ENCODE measurements around the gene SLC38A8.

Gene SLC38A8

GRCh38 chr16:84080378-84080777, 37.8 kb upstream of the SLC38A8 start:
- no peak overlapping the region for H3K27ac ChIP-seq
- no peak for TF ChIP-seq ZFX (IDR thresholded peaks at IDR 0.05)
- TF ChIP-seq CTCF (conservative IDR thresholded peaks at IDR 0.05), result no peak

GRCh38 chr16:84079664-84080063, 37.1 kb upstream of the SLC38A8 start:
- no peak for TF ChIP-seq CTCF (conservative IDR thresholded peaks at IDR 0.05)
- TF ChIP-seq ZFX (IDR thresholded peaks at IDR 0.05), result no peak
- no peak overlapping the region for H3K27ac ChIP-seq

GRCh38 chr16:84075376-84075775, 32.8 kb upstream of the SLC38A8 start:
- H3K27ac ChIP-seq, result no peak overlapping the region
- TF ChIP-seq CTCF (conservative IDR thresholded peaks at IDR 0.05) (no peak), ZFX (IDR thresholded peaks at IDR 0.05) (no peak)

- TF ChIP-seq ZFX (IDR thresholded peaks at IDR 0.05) (no peak), CTCF (conservative IDR thresholded peaks at IDR 0.05) (no peak)
These were observed 32.1 kb upstream of the SLC38A8 start for GRCh38 chr16:84074721-84075120.

GRCh38 chr16:84072014-84072413, 29.4 kb upstream of the SLC38A8 start:
- TF ChIP-seq CTCF (conservative IDR thresholded peaks at IDR 0.05) (no peak), ZFX (IDR thresholded peaks at IDR 0.05) (no peak)
- H3K27ac ChIP-seq, result no peak overlapping the region

More at GRCh38 chr16:84074721-84075120, 32.1 kb upstream of the SLC38A8 start:
- H3K27ac ChIP-seq, result no peak overlapping the region

- no peak overlapping the region for H3K27ac ChIP-seq
- TF ChIP-seq CTCF (conservative IDR thresholded peaks at IDR 0.05) (no peak), ZFX (IDR thresholded peaks at IDR 0.05) (no peak)
These were observed 28.5 kb upstream of the SLC38A8 start for GRCh38 chr16:84071121-84071520.

GRCh38 chr16:84069540-84069939, 26.9 kb upstream of the SLC38A8 start:
- TF ChIP-seq ZFX (IDR thresholded peaks at IDR 0.05) (no peak), CTCF (conservative IDR thresholded peaks at IDR 0.05) (no peak)
- H3K27ac ChIP-seq, result no peak overlapping the region
